HL-60 (cell line): Measurements from ENCODE around the gene COL23A1.

Source experiments
- POLR2AphosphoS5 ChIP-seq: IDR thresholded peaks from 2 replicates; pipeline ENCODE4 v1.6.1; 2012; ENCODE audit warnings: low read depth
- SPI1 ChIP-seq: IDR thresholded peaks from 2 replicates; pipeline ENCODE4 v1.6.1; 2012; ENCODE audit warnings: low read depth, mild to moderate bottlenecking, borderline replicate concordance
- TF ChIP-seq, protein P1 (sequence below): IDR thresholded peaks from 2 replicates; pipeline ENCODE4 v1.6.1; 2012; ENCODE audit warnings: low read depth; ENCODE audit not compliant: insufficient replicate concordance
- TF ChIP-seq, protein P2 (sequence below): IDR thresholded peaks from one replicate; pipeline ENCODE4 v1.5.1; 2011; ENCODE audit warnings: low read length, control low read depth, inconsistent platforms; ENCODE audit not compliant: insufficient read depth

- TF ChIP-seq, protein P1, sequence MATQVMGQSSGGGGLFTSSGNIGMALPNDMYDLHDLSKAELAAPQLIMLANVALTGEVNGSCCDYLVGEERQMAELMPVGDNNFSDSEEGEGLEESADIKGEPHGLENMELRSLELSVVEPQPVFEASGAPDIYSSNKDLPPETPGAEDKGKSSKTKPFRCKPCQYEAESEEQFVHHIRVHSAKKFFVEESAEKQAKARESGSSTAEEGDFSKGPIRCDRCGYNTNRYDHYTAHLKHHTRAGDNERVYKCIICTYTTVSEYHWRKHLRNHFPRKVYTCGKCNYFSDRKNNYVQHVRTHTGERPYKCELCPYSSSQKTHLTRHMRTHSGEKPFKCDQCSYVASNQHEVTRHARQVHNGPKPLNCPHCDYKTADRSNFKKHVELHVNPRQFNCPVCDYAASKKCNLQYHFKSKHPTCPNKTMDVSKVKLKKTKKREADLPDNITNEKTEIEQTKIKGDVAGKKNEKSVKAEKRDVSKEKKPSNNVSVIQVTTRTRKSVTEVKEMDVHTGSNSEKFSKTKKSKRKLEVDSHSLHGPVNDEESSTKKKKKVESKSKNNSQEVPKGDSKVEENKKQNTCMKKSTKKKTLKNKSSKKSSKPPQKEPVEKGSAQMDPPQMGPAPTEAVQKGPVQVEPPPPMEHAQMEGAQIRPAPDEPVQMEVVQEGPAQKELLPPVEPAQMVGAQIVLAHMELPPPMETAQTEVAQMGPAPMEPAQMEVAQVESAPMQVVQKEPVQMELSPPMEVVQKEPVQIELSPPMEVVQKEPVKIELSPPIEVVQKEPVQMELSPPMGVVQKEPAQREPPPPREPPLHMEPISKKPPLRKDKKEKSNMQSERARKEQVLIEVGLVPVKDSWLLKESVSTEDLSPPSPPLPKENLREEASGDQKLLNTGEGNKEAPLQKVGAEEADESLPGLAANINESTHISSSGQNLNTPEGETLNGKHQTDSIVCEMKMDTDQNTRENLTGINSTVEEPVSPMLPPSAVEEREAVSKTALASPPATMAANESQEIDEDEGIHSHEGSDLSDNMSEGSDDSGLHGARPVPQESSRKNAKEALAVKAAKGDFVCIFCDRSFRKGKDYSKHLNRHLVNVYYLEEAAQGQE: no peak
- TF ChIP-seq, protein P2, sequence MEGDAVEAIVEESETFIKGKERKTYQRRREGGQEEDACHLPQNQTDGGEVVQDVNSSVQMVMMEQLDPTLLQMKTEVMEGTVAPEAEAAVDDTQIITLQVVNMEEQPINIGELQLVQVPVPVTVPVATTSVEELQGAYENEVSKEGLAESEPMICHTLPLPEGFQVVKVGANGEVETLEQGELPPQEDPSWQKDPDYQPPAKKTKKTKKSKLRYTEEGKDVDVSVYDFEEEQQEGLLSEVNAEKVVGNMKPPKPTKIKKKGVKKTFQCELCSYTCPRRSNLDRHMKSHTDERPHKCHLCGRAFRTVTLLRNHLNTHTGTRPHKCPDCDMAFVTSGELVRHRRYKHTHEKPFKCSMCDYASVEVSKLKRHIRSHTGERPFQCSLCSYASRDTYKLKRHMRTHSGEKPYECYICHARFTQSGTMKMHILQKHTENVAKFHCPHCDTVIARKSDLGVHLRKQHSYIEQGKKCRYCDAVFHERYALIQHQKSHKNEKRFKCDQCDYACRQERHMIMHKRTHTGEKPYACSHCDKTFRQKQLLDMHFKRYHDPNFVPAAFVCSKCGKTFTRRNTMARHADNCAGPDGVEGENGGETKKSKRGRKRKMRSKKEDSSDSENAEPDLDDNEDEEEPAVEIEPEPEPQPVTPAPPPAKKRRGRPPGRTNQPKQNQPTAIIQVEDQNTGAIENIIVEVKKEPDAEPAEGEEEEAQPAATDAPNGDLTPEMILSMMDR: no peak
- TF ChIP-seq POLR2AphosphoS5 (no peak), SPI1 (no peak)
Observed at GRCh38 chr5:178338126-178338749, 252.0 kb downstream of the COL23A1 start.
